Measurements from ENCODE around the gene LIPC. TPM values are rescaled to one million over a fixed set of nuclear protein-coding genes. Genes with fewer than 3 reads are reported as not detected.

The LIPC gene
- total RNA-seq, 1 donor from 2014 or later = not detected

DNA sequence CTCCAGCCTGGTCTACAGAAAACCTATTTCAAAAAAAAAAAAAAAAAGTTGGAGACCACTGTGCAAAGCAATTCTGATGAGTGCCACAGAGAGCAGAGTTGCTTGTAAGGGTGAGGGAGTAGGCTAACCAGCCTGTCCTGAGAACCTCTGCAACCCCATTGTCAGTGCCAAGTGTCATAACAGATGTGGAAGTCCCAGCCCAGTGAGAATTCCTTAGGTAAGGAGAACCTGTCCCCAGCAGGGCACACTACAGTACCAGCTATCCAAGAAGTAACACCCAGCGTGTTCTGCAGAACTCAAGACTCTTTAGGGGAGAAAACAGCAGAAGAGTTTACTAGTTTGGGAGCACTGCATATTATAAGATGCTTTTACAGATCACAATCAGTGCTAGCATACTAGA lies 156.3 kb downstream of the LIPC start:
- peaks cover 7% of the 10 kb centered on the region for H3K4me1 Mint-ChIP-seq (ENCODE audit: unreplicated experiment)
- no peak overlapping the region for H3K27ac Mint-ChIP-seq (ENCODE audit: unreplicated experiment)
- no peak for DNase-seq (ENCODE audit: extremely low spot score, unreplicated experiment)
- TF ChIP-seq, protein P1, sequence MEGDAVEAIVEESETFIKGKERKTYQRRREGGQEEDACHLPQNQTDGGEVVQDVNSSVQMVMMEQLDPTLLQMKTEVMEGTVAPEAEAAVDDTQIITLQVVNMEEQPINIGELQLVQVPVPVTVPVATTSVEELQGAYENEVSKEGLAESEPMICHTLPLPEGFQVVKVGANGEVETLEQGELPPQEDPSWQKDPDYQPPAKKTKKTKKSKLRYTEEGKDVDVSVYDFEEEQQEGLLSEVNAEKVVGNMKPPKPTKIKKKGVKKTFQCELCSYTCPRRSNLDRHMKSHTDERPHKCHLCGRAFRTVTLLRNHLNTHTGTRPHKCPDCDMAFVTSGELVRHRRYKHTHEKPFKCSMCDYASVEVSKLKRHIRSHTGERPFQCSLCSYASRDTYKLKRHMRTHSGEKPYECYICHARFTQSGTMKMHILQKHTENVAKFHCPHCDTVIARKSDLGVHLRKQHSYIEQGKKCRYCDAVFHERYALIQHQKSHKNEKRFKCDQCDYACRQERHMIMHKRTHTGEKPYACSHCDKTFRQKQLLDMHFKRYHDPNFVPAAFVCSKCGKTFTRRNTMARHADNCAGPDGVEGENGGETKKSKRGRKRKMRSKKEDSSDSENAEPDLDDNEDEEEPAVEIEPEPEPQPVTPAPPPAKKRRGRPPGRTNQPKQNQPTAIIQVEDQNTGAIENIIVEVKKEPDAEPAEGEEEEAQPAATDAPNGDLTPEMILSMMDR (IDR thresholded peaks at IDR 0.05) = no peak
- H3K4me3 Mint-ChIP-seq (ENCODE audit: unreplicated experiment) = no peak overlapping the region
- H3K36me3 Mint-ChIP-seq (ENCODE audit: unreplicated experiment) = peaks cover 13% of the 10 kb centered on the region
- no peaks in the 10 kb centered on the region for H3K27me3 Mint-ChIP-seq (ENCODE audit: unreplicated experiment)
- H3K9me3 Mint-ChIP-seq (ENCODE audit: unreplicated experiment) = peaks cover 15% of the 10 kb centered on the region

DNA sequence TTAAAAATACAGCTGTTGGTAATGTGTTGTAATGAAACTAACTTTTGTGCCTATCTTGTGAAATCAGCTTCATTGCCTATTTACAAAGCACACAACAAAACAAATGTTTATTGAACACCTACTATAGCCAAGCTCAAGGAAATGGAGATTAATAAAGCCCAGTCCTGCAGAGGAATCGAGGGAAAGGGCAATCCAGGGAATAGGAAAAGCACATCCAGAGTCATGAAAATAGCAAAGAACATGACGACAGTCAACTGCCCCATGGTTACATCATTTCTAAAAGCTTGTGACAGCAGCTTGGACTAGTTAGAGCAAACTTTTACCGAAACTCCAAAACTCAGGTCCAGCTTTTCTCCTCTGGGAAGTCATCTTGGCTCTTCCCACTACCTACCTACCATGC lies 157.3 kb downstream of the LIPC start:
- TF ChIP-seq, protein P1 (IDR thresholded peaks at IDR 0.05) = no peak
- Mint-ChIP-seq H3K27me3 (ENCODE audit: unreplicated experiment) (no peaks in the 10 kb centered on the region), H3K36me3 (ENCODE audit: unreplicated experiment) (peaks cover 13% of the 10 kb centered on the region), H3K27ac (ENCODE audit: unreplicated experiment) (no peak overlapping the region), H3K4me1 (ENCODE audit: unreplicated experiment) (peaks cover 7% of the 10 kb centered on the region), H3K4me3 (ENCODE audit: unreplicated experiment) (no peak overlapping the region), H3K9me3 (ENCODE audit: unreplicated experiment) (peaks cover 6% of the 10 kb centered on the region)
- DNase-seq (ENCODE audit: extremely low spot score, unreplicated experiment) = no peak

DNA sequence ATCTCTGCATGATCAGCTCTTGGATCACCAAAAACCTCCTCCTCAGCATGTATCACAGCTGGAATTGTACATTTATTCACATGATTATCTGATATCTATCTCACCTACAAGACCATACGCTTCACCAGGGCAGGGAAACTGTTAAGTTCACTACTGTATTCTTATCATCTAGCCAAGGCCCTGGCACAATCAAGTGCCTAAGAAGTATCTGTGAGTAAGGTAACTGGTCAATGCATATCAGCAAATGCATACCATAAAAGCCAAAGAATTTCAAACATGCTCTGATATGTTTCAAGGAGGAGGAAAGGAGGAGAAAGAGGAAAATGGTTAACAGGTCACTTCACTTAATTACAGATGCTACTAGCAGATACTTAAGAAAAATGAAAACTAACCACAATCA lies 158.4 kb downstream of the LIPC start:
- TF ChIP-seq, protein P1 (IDR thresholded peaks at IDR 0.05) = no peak
- Mint-ChIP-seq H3K4me3 (ENCODE audit: unreplicated experiment) (no peak overlapping the region), H3K27ac (ENCODE audit: unreplicated experiment) (no peak overlapping the region), H3K4me1 (ENCODE audit: unreplicated experiment) (peaks cover 7% of the 10 kb centered on the region), H3K9me3 (ENCODE audit: unreplicated experiment) (no peaks in the 10 kb centered on the region), H3K36me3 (ENCODE audit: unreplicated experiment) (peaks cover 15% of the 10 kb centered on the region), H3K27me3 (ENCODE audit: unreplicated experiment) (no peaks in the 10 kb centered on the region)
- no peak for DNase-seq (ENCODE audit: extremely low spot score, unreplicated experiment)

DNA sequence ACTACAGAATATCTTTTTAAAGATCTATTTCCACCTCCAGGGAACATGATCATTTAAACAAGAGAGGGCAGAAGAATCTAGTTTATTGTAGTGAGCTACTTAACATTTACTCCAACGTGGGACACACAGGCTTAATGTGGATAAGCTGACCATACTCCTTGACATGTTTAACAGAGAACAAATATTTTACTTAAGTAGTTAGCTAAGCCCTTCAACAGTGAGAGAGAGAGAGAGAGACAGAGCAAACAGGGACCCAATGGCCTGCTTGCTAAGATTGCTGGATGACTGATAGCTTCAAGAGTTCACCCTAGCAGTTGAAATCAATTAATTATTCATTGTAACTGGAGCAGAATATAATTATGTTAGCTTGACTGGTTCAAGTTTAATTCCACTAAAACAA lies 159.1 kb downstream of the LIPC start:
- H3K27ac Mint-ChIP-seq (ENCODE audit: unreplicated experiment) = no peak overlapping the region

DNA sequence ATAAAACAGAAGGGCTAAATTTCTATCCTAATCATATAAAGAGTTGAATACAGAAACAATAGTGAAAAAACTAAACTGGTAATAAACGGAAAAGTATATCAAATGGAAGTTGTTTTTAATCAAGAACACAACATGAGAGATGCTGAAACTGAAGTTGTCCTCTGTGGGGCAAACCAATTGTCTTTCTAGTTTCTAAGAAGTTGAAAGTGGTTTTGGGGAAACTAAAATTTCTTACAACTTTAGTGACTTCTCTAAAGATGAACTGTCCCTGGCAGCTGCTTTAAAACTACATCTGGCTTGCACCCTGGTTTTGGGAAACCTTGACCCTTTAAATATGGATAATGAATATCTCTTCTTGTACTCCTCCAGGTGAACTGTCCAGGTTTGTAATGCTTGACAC lies 162.1 kb downstream of the LIPC start:
- Mint-ChIP-seq H3K4me3 (ENCODE audit: unreplicated experiment) (no peak overlapping the region), H3K9me3 (ENCODE audit: unreplicated experiment) (no peaks in the 10 kb centered on the region), H3K4me1 (ENCODE audit: unreplicated experiment) (peaks cover under 1% of the 10 kb centered on the region), H3K27me3 (ENCODE audit: unreplicated experiment) (no peaks in the 10 kb centered on the region), H3K27ac (ENCODE audit: unreplicated experiment) (no peak overlapping the region), H3K36me3 (ENCODE audit: unreplicated experiment) (peaks cover 28% of the 10 kb centered on the region)
- no peak for DNase-seq (ENCODE audit: extremely low spot score, unreplicated experiment)
- TF ChIP-seq, protein P1 (IDR thresholded peaks at IDR 0.05) = no peak

More for the DNA sequence above, 159.1 kb downstream of the LIPC start:
- Mint-ChIP-seq H3K4me1 (ENCODE audit: unreplicated experiment) (peaks cover 7% of the 10 kb centered on the region), H3K27me3 (ENCODE audit: unreplicated experiment) (no peaks in the 10 kb centered on the region), H3K9me3 (ENCODE audit: unreplicated experiment) (no peaks in the 10 kb centered on the region), H3K36me3 (ENCODE audit: unreplicated experiment) (peaks cover 20% of the 10 kb centered on the region), H3K4me3 (ENCODE audit: unreplicated experiment) (no peak overlapping the region)
- no peak for DNase-seq (ENCODE audit: extremely low spot score, unreplicated experiment)
- TF ChIP-seq, protein P1 (IDR thresholded peaks at IDR 0.05) = no peak
